ENCODE data around the gene ASB2. TPM values are rescaled to one million over a fixed set of nuclear protein-coding genes. Genes with fewer than 3 reads are reported as not detected.

Gene ASB2
- polyA plus RNA-seq, 1 donor from 2014 or later, result 0.26 TPM

DNA sequence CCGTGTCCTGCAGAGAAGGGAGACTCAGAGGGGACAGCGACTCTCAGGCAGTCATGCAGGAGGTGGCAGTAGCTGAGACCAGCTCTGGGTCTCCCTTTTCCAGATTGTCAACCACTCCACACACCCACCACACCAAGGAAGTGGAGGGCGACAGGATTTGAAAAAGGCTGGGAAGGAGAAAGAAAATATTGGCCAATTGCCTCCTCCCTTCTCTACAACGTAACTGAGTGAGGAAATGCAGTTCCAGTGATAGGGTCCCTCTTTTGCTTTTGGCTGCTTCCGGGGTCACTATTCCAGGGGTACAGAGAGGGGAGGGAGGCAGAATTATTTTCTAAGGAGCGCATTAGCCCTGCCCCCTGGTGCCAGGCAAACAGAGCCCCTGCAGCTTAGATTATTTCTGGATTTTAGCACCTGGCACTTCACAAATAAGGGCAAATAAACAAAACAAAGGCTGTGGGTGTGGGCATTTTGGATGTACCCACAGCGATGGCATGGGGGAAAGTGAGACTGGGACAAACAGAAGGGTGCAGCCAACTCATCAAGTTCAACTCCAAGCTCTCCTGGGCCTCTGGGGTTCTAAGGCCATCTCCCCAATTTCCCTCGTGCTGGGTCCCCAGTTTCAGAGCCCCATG is 20.4 kb downstream of the ASB2 start:
- H3K9me3 ChIP-seq (ENCODE audit: low read length), result no peaks in the 10 kb centered on the region
- no peak overlapping the region for H3K27ac ChIP-seq (ENCODE audit: low read length)
- H3F3A ChIP-seq (ENCODE audit: insufficient read depth, low read length, poor library complexity, severe bottlenecking), result no peaks in the 10 kb centered on the region
- no peak overlapping the region for H3K4me3 ChIP-seq (ENCODE audit: low read length)
- H3K79me2 ChIP-seq (replicated peaks; ENCODE audit: insufficient read depth, low read length), result no peaks in the 10 kb centered on the region
- H2AFZ ChIP-seq (ENCODE audit: low read depth, low read length), result no peak overlapping the region
- no peaks in the 10 kb centered on the region for H3K36me3 ChIP-seq (ENCODE audit: insufficient read depth, low read length)
- no peak for TF ChIP-seq SMC3 (conservative IDR thresholded peaks at IDR 0.05; ENCODE audit: poor library complexity)
- H3K9me2 ChIP-seq (ENCODE audit: insufficient read depth, low read length), result no peaks in the 10 kb centered on the region
- H4K20me1 ChIP-seq (ENCODE audit: insufficient read depth), result no peaks in the 10 kb centered on the region
- no peak overlapping the region for H3K4me2 ChIP-seq (ENCODE audit: low read length)
- no peaks in the 10 kb centered on the region for H3K27me3 ChIP-seq (ENCODE audit: insufficient read depth, low read depth, low read length)
- no peak overlapping the region for H3K9ac ChIP-seq (ENCODE audit: low read length)

DNA sequence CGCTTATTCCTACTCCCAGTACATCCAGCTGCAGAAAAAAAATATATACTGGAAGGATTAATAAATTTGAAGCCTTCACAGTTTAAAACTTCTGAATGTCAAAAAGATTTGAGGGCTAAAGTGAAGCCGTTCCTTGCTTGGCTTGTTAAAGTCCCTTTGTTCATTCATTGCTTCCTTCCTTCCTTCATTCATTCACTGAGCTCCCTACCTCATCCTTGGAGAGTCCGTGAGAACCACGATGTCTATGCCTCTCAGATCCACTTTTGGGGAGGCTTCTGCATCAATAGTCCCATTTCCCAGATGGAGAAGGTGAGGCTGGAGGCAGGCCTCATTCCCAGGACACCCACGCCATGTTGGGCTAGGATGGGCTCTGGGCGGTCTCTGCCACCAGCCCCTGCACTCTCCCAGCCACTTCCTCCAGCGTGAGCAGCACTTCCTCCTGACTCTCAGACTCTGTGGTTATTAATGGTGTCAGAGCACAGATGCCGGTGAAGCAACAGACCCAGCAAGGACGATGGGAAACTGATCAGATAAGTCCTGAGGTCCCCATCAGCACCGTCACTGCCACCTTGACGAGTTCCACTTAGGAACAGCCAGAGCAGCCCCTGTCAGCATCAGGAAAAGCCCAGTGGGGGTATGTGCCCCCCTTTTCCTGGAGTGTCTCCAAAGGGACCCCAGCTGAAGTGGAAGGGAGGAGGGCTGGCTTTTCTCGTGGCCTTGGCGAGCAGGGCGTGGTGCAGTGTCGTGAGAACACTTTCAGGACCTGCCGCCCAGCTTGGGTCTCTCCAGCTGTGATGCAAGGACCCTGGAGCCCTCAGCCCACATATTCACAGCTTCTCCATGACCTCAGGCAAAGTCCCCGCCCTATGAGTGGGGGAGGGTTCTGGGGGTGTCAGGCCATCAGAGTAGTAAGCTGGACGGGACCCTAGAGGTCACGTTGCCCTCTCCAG is 21.2 kb downstream of the ASB2 start:
- TF ChIP-seq MXI1 (conservative IDR thresholded peaks at IDR 0.05; ENCODE audit: poor library complexity, severe bottlenecking), result no peak
- TF ChIP-seq TAF1 (IDR thresholded peaks at IDR 0.05; ENCODE audit: low read depth), result no peak
- TF ChIP-seq EP300 (conservative IDR thresholded peaks at IDR 0.05; ENCODE audit: poor library complexity, severe bottlenecking), result no peak
- no peak for TF ChIP-seq RAD21 (conservative IDR thresholded peaks at IDR 0.05)
- TF ChIP-seq EZH2 (IDR thresholded peaks at IDR 0.05; ENCODE audit: borderline replicate concordance, insufficient read depth, low read length, poor library complexity, severe bottlenecking), result no peak
- TF ChIP-seq, protein P1, sequence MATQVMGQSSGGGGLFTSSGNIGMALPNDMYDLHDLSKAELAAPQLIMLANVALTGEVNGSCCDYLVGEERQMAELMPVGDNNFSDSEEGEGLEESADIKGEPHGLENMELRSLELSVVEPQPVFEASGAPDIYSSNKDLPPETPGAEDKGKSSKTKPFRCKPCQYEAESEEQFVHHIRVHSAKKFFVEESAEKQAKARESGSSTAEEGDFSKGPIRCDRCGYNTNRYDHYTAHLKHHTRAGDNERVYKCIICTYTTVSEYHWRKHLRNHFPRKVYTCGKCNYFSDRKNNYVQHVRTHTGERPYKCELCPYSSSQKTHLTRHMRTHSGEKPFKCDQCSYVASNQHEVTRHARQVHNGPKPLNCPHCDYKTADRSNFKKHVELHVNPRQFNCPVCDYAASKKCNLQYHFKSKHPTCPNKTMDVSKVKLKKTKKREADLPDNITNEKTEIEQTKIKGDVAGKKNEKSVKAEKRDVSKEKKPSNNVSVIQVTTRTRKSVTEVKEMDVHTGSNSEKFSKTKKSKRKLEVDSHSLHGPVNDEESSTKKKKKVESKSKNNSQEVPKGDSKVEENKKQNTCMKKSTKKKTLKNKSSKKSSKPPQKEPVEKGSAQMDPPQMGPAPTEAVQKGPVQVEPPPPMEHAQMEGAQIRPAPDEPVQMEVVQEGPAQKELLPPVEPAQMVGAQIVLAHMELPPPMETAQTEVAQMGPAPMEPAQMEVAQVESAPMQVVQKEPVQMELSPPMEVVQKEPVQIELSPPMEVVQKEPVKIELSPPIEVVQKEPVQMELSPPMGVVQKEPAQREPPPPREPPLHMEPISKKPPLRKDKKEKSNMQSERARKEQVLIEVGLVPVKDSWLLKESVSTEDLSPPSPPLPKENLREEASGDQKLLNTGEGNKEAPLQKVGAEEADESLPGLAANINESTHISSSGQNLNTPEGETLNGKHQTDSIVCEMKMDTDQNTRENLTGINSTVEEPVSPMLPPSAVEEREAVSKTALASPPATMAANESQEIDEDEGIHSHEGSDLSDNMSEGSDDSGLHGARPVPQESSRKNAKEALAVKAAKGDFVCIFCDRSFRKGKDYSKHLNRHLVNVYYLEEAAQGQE (IDR thresholded peaks at IDR 0.05; ENCODE audit: borderline replicate concordance), result no peak
- no peak for TF ChIP-seq CTCF (IDR thresholded peaks at IDR 0.05; ENCODE audit: poor library complexity, severe bottlenecking)
- no peak for TF ChIP-seq POLR2AphosphoS5 (IDR thresholded peaks at IDR 0.05)
- no peak for TF ChIP-seq SMC3 (conservative IDR thresholded peaks at IDR 0.05; ENCODE audit: poor library complexity)
- H3K27me3 ChIP-seq (ENCODE audit: insufficient read depth, low read depth, low read length), result no peaks in the 10 kb centered on the region
- no peak overlapping the region for H3K9ac ChIP-seq (ENCODE audit: low read length)
- H3K9me2 ChIP-seq (ENCODE audit: insufficient read depth, low read length), result no peaks in the 10 kb centered on the region
- no peaks in the 10 kb centered on the region for H3K9me3 ChIP-seq (ENCODE audit: low read length)
- no peak overlapping the region for H3K27ac ChIP-seq (ENCODE audit: low read length)
- H3K79me2 ChIP-seq (replicated peaks; ENCODE audit: insufficient read depth, low read length), result no peaks in the 10 kb centered on the region
- no peaks in the 10 kb centered on the region for H3K36me3 ChIP-seq (ENCODE audit: insufficient read depth, low read length)
- no peaks in the 10 kb centered on the region for H4K20me1 ChIP-seq (ENCODE audit: insufficient read depth)
- H3K4me3 ChIP-seq (ENCODE audit: low read length), result no peak overlapping the region
- H3K4me2 ChIP-seq (ENCODE audit: low read length), result no peak overlapping the region
- H2AFZ ChIP-seq (ENCODE audit: low read depth, low read length), result no peak overlapping the region
- H3F3A ChIP-seq (ENCODE audit: insufficient read depth, low read length, poor library complexity, severe bottlenecking), result no peaks in the 10 kb centered on the region
